ENCODE measurements around the gene ADAMTS2. TPM values are rescaled to one million over a fixed set of nuclear protein-coding genes. Genes with fewer than 3 reads are reported as not detected.
A peak's percentile ranks its signal among the peaks of the same experiment; 100 is the strongest.

ADAMTS2 gene
- total and polyA plus RNA-seq, 2 donors (not counting 1 experiment from before 2014, with no cell fraction given), result 16.2 to 70.2 TPM

- no peak for DNase-seq (ENCODE audit: low read depth in 2 of 2)
- TF ChIP-seq EZH2 (IDR thresholded peaks at IDR 0.05; ENCODE audit: low read length, missing control alignments) (no peak), CTCF (conservative IDR thresholded peaks at IDR 0.05 in 1 of 2, IDR thresholded peaks at IDR 0.05 in 1 of 2; ENCODE audit: low read depth in 1 of 2, low read length in 2 of 2) (no peak)
These were observed 17.1 kb upstream of the ADAMTS2 start for GRCh38 chr5:179362355-179362754.

GRCh38 chr5:179361037-179361603 is 15.9 kb upstream of the ADAMTS2 start:
- Histone ChIP-seq H4K20me1 (ENCODE audit: control insufficient read depth, extremely low read depth, insufficient read depth, low read length) (no peaks in the 10 kb centered on the region), H3K27me3 (ENCODE audit: control insufficient read depth, insufficient read depth, low read length) (peaks cover 2% of the 10 kb centered on the region), H3K4me2 (ENCODE audit: extremely low read depth, insufficient read depth, low read length) (no peak overlapping the region), H2AFZ (ENCODE audit: low read length) (no peak overlapping the region), H3K27ac (ENCODE audit: insufficient read depth, low read length) (no peak overlapping the region), H3K79me2 (ENCODE audit: control insufficient read depth, insufficient read depth, low read length) (no peaks in the 10 kb centered on the region), H3K9me3 (ENCODE audit: control insufficient read depth, insufficient read depth, low read depth, low read length) (no peaks in the 10 kb centered on the region), H3K36me3 (ENCODE audit: control insufficient read depth, insufficient read depth, low read length) (no peaks in the 10 kb centered on the region), H3K4me1 (ENCODE audit: control insufficient read depth, extremely low read depth, insufficient read depth, low read length) (no peaks in the 10 kb centered on the region), H3K9ac (ENCODE audit: insufficient read depth, low read length) (no peak overlapping the region), H3K4me3 (replicated peaks in 1 of 4; ENCODE audit: control extremely low read depth in 1 of 4, insufficient read depth in 1 of 4, low read depth in 3 of 4, low read length in 4 of 4) (no peak overlapping the region)
- no peak for DNase-seq (ENCODE audit: low read depth in 2 of 2)
- TF ChIP-seq EZH2 (IDR thresholded peaks at IDR 0.05; ENCODE audit: low read length, missing control alignments) (no peak), CTCF (conservative IDR thresholded peaks at IDR 0.05 in 1 of 2, IDR thresholded peaks at IDR 0.05 in 1 of 2; ENCODE audit: low read depth in 1 of 2, low read length in 2 of 2) (no peak)

More at GRCh38 chr5:179362355-179362754, 17.1 kb upstream of the ADAMTS2 start:
- no peaks in the 10 kb centered on the region for H4K20me1 ChIP-seq (ENCODE audit: control insufficient read depth, extremely low read depth, insufficient read depth, low read length)
- no peak overlapping the region for H2AFZ ChIP-seq (ENCODE audit: low read length)
- no peaks in the 10 kb centered on the region for H3K9me3 ChIP-seq (ENCODE audit: control insufficient read depth, insufficient read depth, low read depth, low read length)
- H3K4me2 ChIP-seq (ENCODE audit: extremely low read depth, insufficient read depth, low read length), result no peak overlapping the region
- peaks cover 2% of the 10 kb centered on the region for H3K27me3 ChIP-seq (ENCODE audit: control insufficient read depth, insufficient read depth, low read length)
- no peak overlapping the region for H3K9ac ChIP-seq (ENCODE audit: insufficient read depth, low read length)
- H3K36me3 ChIP-seq (ENCODE audit: control insufficient read depth, insufficient read depth, low read length), result no peaks in the 10 kb centered on the region
- no peaks in the 10 kb centered on the region for H3K79me2 ChIP-seq (ENCODE audit: control insufficient read depth, insufficient read depth, low read length)
- no peaks in the 10 kb centered on the region for H3K4me1 ChIP-seq (ENCODE audit: control insufficient read depth, extremely low read depth, insufficient read depth, low read length)
- no peak overlapping the region for H3K4me3 ChIP-seq (replicated peaks in 1 of 4; ENCODE audit: control extremely low read depth in 1 of 4, insufficient read depth in 1 of 4, low read depth in 3 of 4, low read length in 4 of 4)
- no peak overlapping the region for H3K27ac ChIP-seq (ENCODE audit: insufficient read depth, low read length)

- Histone ChIP-seq H3K9ac (ENCODE audit: insufficient read depth, low read length) (no peak overlapping the region), H3K4me3 (replicated peaks in 1 of 4; ENCODE audit: control extremely low read depth in 1 of 4, insufficient read depth in 1 of 4, low read depth in 3 of 4, low read length in 4 of 4) (no peak overlapping the region), H2AFZ (ENCODE audit: low read length) (no peak overlapping the region), H3K36me3 (ENCODE audit: control insufficient read depth, insufficient read depth, low read length) (no peaks in the 10 kb centered on the region), H3K27me3 (ENCODE audit: control insufficient read depth, insufficient read depth, low read length) (peaks cover 2% of the 10 kb centered on the region), H3K4me2 (ENCODE audit: extremely low read depth, insufficient read depth, low read length) (no peak overlapping the region), H3K9me3 (ENCODE audit: control insufficient read depth, insufficient read depth, low read depth, low read length) (no peaks in the 10 kb centered on the region), H3K4me1 (ENCODE audit: control insufficient read depth, extremely low read depth, insufficient read depth, low read length) (no peaks in the 10 kb centered on the region), H3K79me2 (ENCODE audit: control insufficient read depth, insufficient read depth, low read length) (no peaks in the 10 kb centered on the region), H4K20me1 (ENCODE audit: control insufficient read depth, extremely low read depth, insufficient read depth, low read length) (no peaks in the 10 kb centered on the region), H3K27ac (ENCODE audit: insufficient read depth, low read length) (no peak overlapping the region)
- no peak for TF ChIP-seq EZH2 (IDR thresholded peaks at IDR 0.05; ENCODE audit: low read length, missing control alignments)
- peak in 1 of 2 donors; percentile 78 for DNase-seq (ENCODE audit: low read depth in 2 of 2)
These were observed 11.8 kb upstream of the ADAMTS2 start for GRCh38 chr5:179357031-179357430.
